A549 (cell line): ENCODE results near the gene MRRF. TPM values are rescaled to one million over a fixed set of nuclear protein-coding genes. Genes with fewer than 3 reads are reported as not detected.

ENCODE experiments used
- ATAC-seq, 2 experiments: fragments of 200-7000 bp in 1 of 2; fragments of >200 bp in 1 of 2; cut with Nextera tagmentation in 1 of 2; cut with Tn5 transposase in 1 of 2; 3 replicates each; pipeline versions ENCODE4 v1.8.0 to v1.9.1; 2018 to 2020; ENCODE audit warnings: mild to moderate bottlenecking in 1 of 2, moderate library complexity in 1 of 2
- CTCF ChIA-PET: fragments of 300-600 bp; sonication (Branson Sonifier 250); formaldehyde crosslinking; extraction: SDS; loops from one replicate; lab custom pipeline; 2021; ENCODE audit warnings: antibody characterized with exemption, inconsistent platforms; lab: Yijun Ruan, JAX
- POLR2A ChIA-PET: fragments of 350-600 bp; formaldehyde crosslinking; extraction: SDS; loops from one replicate; lab custom pipeline; 2021; ENCODE audit warnings: antibody characterized with exemption, inconsistent platforms; lab: Yijun Ruan, JAX
- DNase-seq, 2 experiments: peaks; one replicate each; pipeline versions ENCODE4 v3.0.0 to v3.0.0-alpha.2; 2011 to 2016; ENCODE audit warnings: low read depth in 1 of 2, low spot score in 1 of 2
- FAIRE-seq: peaks from 2 replicates; lab custom pipeline; 2011; peaks lifted over from hg19 to GRCh38; lab: Jason Lieb, UNC
- H3K27ac ChIP-seq, 2 experiments: fragments of >200 bp; sonication (Bioruptor Twin); formaldehyde crosslinking; 3 replicates each; pipeline ENCODE4 v1.5.1; 2016 to 2017
- H3K4me1 ChIP-seq: fragments of >200 bp; sonication (Bioruptor Twin); formaldehyde crosslinking; 3 replicates; pipeline ENCODE4 v1.6.1; 2016
- H3K4me2 ChIP-seq: fragments of >200 bp; sonication (Bioruptor Twin); formaldehyde crosslinking; 3 replicates; pipeline ENCODE4 v1.6.1; 2016
- H3K4me3 ChIP-seq: fragments of >200 bp; sonication (Bioruptor Twin); formaldehyde crosslinking; 3 replicates; pipeline ENCODE4 v1.5.1; 2016
- H3K9me3 ChIP-seq: fragments of >200 bp; sonication (Bioruptor Twin); formaldehyde crosslinking; 3 replicates; pipeline ENCODE4 v1.6.1; 2016
- BHLHE40 ChIP-seq: IDR thresholded peaks from 2 replicates; pipeline ENCODE4 v1.6.1; 2012; ENCODE audit warnings: low read depth, low read length, inconsistent platforms
- CBX2 ChIP-seq: fragments of 200-600 bp; sonication (generic); IDR thresholded peaks from 2 replicates; pipeline ENCODE4 v1.6.1; 2016; ENCODE audit warnings: low read depth, mild to moderate bottlenecking, borderline replicate concordance
- CHD4 ChIP-seq: fragments of 200-600 bp; sonication (generic); IDR thresholded peaks from 2 replicates; pipeline ENCODE4 v1.6.1; 2016; ENCODE audit warnings: antibody characterized with exemption, mild to moderate bottlenecking, borderline replicate concordance
- EHF ChIP-seq: fragments of 250-450 bp; sonication (Bioruptor Pico); IDR thresholded peaks from 2 replicates; pipeline ENCODE4 v1.5.0; 2020; ENCODE audit warnings: mild to moderate bottlenecking
- EHMT2 ChIP-seq: fragments of 200-600 bp; sonication (generic); IDR thresholded peaks from 2 replicates; pipeline ENCODE4 v1.6.1; 2016; ENCODE audit warnings: antibody characterized with exemption, low read depth, mild to moderate bottlenecking, moderate library complexity
- EP300 ChIP-seq, 2 experiments: fragments of >200 bp; sonication (Bioruptor Twin); formaldehyde crosslinking; IDR thresholded peaks; 2 replicates in 1 of 2; 3 replicates in 1 of 2; pipeline ENCODE4 v1.6.1; 2016 to 2017
- FOXS1 ChIP-seq: fragments of 250-450 bp; sonication (Bioruptor Pico); IDR thresholded peaks from 2 replicates; pipeline ENCODE4 v1.5.0; 2020; ENCODE audit warnings: mild to moderate bottlenecking, moderate library complexity
- GATA3 ChIP-seq: IDR thresholded peaks from 2 replicates; pipeline ENCODE4 v1.6.1; 2012; ENCODE audit warnings: borderline replicate concordance
- HEYL ChIP-seq: fragments of 250-450 bp; sonication (Bioruptor Pico); IDR thresholded peaks from 2 replicates; pipeline ENCODE4 v1.8.0; 2021; ENCODE audit warnings: mild to moderate bottlenecking, moderate library complexity
- HOXB5 ChIP-seq: fragments of 250-450 bp; sonication (Bioruptor Pico); IDR thresholded peaks from 2 replicates; pipeline ENCODE4 v1.5.0; 2020; ENCODE audit warnings: mild to moderate bottlenecking, moderate library complexity
- KDM5A ChIP-seq: fragments of 200-600 bp; sonication (generic); IDR thresholded peaks from 2 replicates; pipeline ENCODE4 v1.6.1; 2016; ENCODE audit warnings: antibody characterized with exemption, mild to moderate bottlenecking
- MAFK ChIP-seq: fragments of 450-650 bp; IDR thresholded peaks from 2 replicates; pipeline ENCODE4 v1.6.1; 2014; ENCODE audit not compliant: partially characterized antibody
- NFE2L2 ChIP-seq: fragments of 150-350 bp; conservative IDR thresholded peaks from 2 replicates; pipeline ENCODE4 v1.6.1; 2014; ENCODE audit warnings: low read length
- PHF8 ChIP-seq: fragments of 200-600 bp; sonication (generic); IDR thresholded peaks from 2 replicates; pipeline ENCODE4 v1.6.1; 2016; ENCODE audit warnings: low read depth, mild to moderate bottlenecking, antibody characterized with exemption, moderate library complexity, borderline replicate concordance
- POLR2AphosphoS2 ChIP-seq: conservative IDR thresholded peaks from 2 replicates; pipeline ENCODE4 v1.6.1; 2012; ENCODE audit warnings: low read length, improper control_type of control experiment, inconsistent platforms
- RAD21 ChIP-seq, 2 experiments: fragments of >200 bp in 1 of 2; sonication (Bioruptor Twin) in 1 of 2; formaldehyde crosslinking in 1 of 2; IDR thresholded peaks in 1 of 2; conservative IDR thresholded peaks in 1 of 2; 2 replicates in 1 of 2; 3 replicates in 1 of 2; pipeline ENCODE4 v1.6.1; 2012 to 2018; ENCODE audit warnings: inconsistent platforms in 1 of 2
- RCOR1 ChIP-seq: fragments of 150-350 bp; IDR thresholded peaks from 2 replicates; pipeline ENCODE4 v1.6.1; 2014; ENCODE audit warnings: antibody characterized with exemption, low read length, low read depth
- RFX5 ChIP-seq: fragments of 450-650 bp; IDR thresholded peaks from 2 replicates; pipeline ENCODE4 v1.7.1; 2014; ENCODE audit warnings: antibody characterized with exemption, mild to moderate bottlenecking, moderate library complexity
- SREBF2 ChIP-seq: fragments of 450-650 bp; IDR thresholded peaks from 2 replicates; pipeline ENCODE4 v1.6.1; 2014; ENCODE audit warnings: mild to moderate bottlenecking, moderate library complexity
- TFCP2L1 ChIP-seq: fragments of 250-450 bp; sonication (Bioruptor Pico); IDR thresholded peaks from 2 replicates; pipeline ENCODE4 v1.5.0; 2021; ENCODE audit warnings: mild to moderate bottlenecking
- TP53 ChIP-seq: fragments of 250-450 bp; sonication (Bioruptor Pico); IDR thresholded peaks from 2 replicates; pipeline ENCODE4 v1.5.0; 2021; ENCODE audit warnings: mild to moderate bottlenecking, moderate library complexity
- WGBS: methylation state at CpG from one replicate; pipeline ENCODE4 v1.1.6; 2017; ENCODE audit errors: missing lambda C conversion rate; 5-methylcytosine and 5-hydroxymethylcytosine counted together
- polyA plus RNA-seq, 4 experiments: library from polyadenylated mRNA; depleted of rRNA in 3 of 4; stranded (reverse); fragments of >200 nt; fragmentation: RNase III in 1 of 4; extraction: RNeasy Plus Mini Kit Qiagen cat#74134 plus additional on column Dnase treatment in 1 of 4; gene quantifications; 2 replicates in 3 of 4; 3 replicates in 1 of 4; pipeline ENCODE4 v1.2.3, GENCODE V29; 2011 to 2017
- TF ChIP-seq, protein P1 (sequence below): fragments of 250-450 bp; sonication (Bioruptor Pico); IDR thresholded peaks from 2 replicates; pipeline ENCODE4 v1.5.0; 2021; ENCODE audit warnings: mild to moderate bottlenecking, moderate library complexity, borderline replicate concordance
- TF ChIP-seq, protein P2 (sequence below): fragments of 150-350 bp; IDR thresholded peaks from 2 replicates; pipeline ENCODE4 v1.6.1; 2014; ENCODE audit warnings: low read depth, mild to moderate bottlenecking, low read length
- TF ChIP-seq, protein P3 (sequence below): fragments of 450-650 bp; IDR thresholded peaks from 2 replicates; pipeline ENCODE4 v1.6.1; 2014; ENCODE audit warnings: antibody characterized with exemption

The MRRF gene
- polyA plus RNA-seq, 2 of the 4 experiments (the other 2 are of a cell fraction): 63.6 to 107 TPM

DNA sequence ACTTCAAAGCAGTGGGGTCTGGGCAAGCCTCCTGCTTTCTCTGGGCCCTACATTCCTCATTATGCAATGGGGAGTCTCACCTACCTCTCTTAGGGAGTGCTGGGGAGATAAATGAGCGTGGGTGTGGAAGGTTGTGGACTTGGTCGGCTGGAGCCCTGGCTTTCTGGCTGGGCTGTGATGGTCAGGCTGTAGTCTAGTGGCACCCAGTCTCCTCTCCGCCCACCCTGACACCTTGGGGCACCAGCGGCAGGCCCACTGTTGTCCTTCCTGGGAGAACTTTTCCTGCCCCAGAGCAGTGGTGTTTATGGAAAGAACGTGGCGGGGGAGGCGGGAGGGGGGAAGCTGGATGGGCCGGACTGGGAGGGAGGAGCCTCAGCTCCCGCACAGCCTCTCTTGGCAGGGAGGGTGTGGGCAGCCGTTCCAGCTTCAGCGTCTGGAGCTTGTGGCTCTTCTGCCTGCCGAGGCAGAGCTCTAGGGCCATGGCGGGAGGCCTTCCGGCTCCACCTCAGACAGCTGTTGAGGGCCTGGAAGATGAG lies 110.3 kb downstream of the MRRF start (continued):
- TF ChIP-seq POLR2AphosphoS2 (no peak), NFE2L2 (no peak)
- TF ChIP-seq, all 56 proteins: peak for 0

DNA sequence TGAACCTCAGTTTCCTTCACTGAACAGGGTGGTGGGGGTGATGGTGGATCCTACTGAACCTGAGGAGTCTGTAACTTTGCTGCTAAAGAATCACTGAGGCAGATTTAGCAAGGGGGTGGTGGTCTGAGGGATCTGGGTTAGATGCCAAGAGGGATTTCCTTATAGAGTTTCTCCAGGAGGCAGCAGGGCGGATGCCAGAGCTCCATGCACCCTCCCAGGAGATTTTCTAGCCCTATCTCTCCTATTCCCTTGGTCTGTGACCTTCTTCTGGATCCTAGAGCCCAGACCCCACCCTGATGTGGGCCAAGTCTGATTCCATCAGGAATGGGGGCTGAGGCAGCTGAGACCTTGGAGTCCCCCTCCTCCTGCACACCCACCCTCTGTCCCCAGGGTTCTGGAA lies 112.1 kb downstream of the MRRF start:
- ChIA-PET CTCF (interaction anchor here (1.2 to 1.8 kb wide), 3 partner anchors 23 to 278 kb away, joined by 4 to 6 read pairs (median 5); no protein-coding TSS in a partner anchor), POLR2A (no interaction called here)
- Histone ChIP-seq H3K4me3 (no peak overlapping the region), H3K27ac (peak overlapping the region; percentile 4 to 74; a peak in 4 of 6 replicates), H3K4me1 (peaks cover 23% of the 10 kb centered on the region), H3K9me3 (peaks cover 11% of the 10 kb centered on the region), H3K4me2 (peak overlapping the region; percentile 41)
- ATAC-seq: peak in 1 of 2 experiments; percentile 39; a peak in 3 of 6 replicates
- WGBS: 71% methylated on average over 1 of the region's 1 CpG
- TF ChIP-seq MAFK (no peak), CBX2 (no peak), TFCP2L1 (CRISPR knock-in tag) (no peak), TP53 (CRISPR knock-in tag) (no peak), BHLHE40 (no peak), KDM5A (no peak), EP300 (IDR thresholded peaks at IDR 0.05) (no peak), EHF (CRISPR knock-in tag) (no peak), RAD21 (conservative IDR thresholded peaks at IDR 0.05 in 1 of 2, IDR thresholded peaks at IDR 0.05 in 1 of 2) (no peak), EHMT2 (no peak), NFE2L2 (no peak), RFX5 (no peak), FOXS1 (CRISPR knock-in tag) (no peak)
- TF ChIP-seq, protein P1, sequence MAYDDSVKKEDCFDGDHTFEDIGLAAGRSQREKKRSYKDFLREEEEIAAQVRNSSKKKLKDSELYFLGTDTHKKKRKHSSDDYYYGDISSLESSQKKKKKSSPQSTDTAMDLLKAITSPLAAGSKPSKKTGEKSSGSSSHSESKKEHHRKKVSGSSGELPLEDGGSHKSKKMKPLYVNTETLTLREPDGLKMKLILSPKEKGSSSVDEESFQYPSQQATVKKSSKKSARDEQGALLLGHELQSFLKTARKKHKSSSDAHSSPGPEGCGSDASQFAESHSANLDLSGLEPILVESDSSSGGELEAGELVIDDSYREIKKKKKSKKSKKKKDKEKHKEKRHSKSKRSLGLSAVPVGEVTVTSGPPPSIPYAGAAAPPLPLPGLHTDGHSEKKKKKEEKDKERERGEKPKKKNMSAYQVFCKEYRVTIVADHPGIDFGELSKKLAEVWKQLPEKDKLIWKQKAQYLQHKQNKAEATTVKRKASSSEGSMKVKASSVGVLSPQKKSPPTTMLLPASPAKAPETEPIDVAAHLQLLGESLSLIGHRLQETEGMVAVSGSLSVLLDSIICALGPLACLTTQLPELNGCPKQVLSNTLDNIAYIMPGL (CRISPR knock-in tag): no peak
- TF ChIP-seq, protein P2, sequence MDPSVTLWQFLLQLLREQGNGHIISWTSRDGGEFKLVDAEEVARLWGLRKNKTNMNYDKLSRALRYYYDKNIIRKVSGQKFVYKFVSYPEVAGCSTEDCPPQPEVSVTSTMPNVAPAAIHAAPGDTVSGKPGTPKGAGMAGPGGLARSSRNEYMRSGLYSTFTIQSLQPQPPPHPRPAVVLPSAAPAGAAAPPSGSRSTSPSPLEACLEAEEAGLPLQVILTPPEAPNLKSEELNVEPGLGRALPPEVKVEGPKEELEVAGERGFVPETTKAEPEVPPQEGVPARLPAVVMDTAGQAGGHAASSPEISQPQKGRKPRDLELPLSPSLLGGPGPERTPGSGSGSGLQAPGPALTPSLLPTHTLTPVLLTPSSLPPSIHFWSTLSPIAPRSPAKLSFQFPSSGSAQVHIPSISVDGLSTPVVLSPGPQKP: no peak
- no peak for DNase-seq
- FAIRE-seq: no peak

DNA sequence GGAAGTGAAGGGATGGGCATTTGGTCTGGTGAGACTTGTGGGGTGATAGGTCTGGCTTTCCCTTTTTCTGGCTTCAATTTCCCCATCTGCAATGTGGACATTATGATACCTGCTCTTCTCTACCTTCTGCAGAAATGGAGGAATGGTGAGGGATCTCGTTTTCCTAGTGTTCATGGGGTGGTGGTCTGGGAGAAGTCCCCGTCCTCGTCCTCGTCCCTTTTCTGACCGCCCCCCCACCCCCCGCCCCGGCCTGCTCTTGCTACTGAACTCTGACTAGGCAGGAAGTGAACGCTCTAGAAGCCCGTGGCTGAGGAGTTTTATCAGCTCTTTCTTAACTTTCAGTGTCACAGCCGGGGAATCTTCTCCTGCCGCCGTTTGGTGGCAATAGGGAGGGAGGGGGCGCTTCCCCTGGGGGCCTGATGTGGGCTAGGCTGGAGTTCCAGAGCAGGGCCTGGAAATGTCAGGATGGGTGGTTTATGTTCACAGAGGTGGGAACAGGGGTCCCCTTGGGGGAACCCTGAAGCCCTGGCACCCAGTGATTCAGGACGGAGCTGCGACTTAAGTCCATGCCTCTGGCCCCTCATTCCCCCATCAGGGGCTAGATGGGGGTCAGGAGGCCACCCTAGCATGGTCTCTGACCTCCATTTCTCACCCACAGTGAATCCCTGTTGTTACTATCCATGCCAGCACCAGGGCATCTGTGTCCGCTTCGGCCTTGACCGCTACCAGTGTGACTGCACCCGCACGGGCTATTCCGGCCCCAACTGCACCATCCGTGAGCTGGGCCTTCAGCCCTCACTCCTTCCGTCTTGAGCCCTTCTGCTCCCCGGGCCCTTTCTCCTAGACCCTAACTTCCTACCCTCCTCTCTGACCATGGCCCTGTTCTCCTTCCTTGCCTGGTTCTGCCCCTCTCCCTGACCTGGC lies 112.8 kb downstream of the MRRF start:
- Histone ChIP-seq H3K4me3 (no peak overlapping the region), H3K4me1 (peaks cover 23% of the 10 kb centered on the region), H3K4me2 (peak overlapping the region; percentile 41), H3K9me3 (peaks cover 11% of the 10 kb centered on the region), H3K27ac (peak overlapping the region; percentile 4 to 74; a peak in 4 of 6 replicates)
- ATAC-seq (peak in 1 of 2 experiments; percentile 14; a peak in 3 of 6 replicates), FAIRE-seq (no peak), DNase-seq (no peak)
- no peak for TF ChIP-seq MAFK
- TF ChIP-seq CHD4: no peak
- no peak for TF ChIP-seq RAD21 (conservative IDR thresholded peaks at IDR 0.05 in 1 of 2, IDR thresholded peaks at IDR 0.05 in 1 of 2)
- no peak for TF ChIP-seq SREBF2
- TF ChIP-seq GATA3: no peak
- TF ChIP-seq RCOR1: no peak
- no peak for TF ChIP-seq HEYL (CRISPR knock-in tag)
- TF ChIP-seq, protein P3, sequence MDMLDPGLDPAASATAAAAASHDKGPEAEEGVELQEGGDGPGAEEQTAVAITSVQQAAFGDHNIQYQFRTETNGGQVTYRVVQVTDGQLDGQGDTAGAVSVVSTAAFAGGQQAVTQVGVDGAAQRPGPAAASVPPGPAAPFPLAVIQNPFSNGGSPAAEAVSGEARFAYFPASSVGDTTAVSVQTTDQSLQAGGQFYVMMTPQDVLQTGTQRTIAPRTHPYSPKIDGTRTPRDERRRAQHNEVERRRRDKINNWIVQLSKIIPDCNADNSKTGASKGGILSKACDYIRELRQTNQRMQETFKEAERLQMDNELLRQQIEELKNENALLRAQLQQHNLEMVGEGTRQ: no peak
- TF ChIP-seq HOXB5 (CRISPR knock-in tag): no peak
- TF ChIP-seq, protein P2: no peak
- no peak for TF ChIP-seq PHF8
- no peak for TF ChIP-seq FOXS1 (CRISPR knock-in tag)
- TF ChIP-seq, protein P1 (CRISPR knock-in tag): no peak
- ChIA-PET CTCF (interaction anchor here (0.6 to 1.8 kb wide), 3 partner anchors 27 to 255 kb away, joined by 3 to 6 read pairs (median 3); no protein-coding TSS in a partner anchor), POLR2A (no interaction called here)
- WGBS: 75% methylated on average over 21 of the region's 24 CpGs
